Endodermal cell (in vitro differentiated cells): ENCODE results near the gene GUCA1A. TPM values are rescaled to one million over a fixed set of nuclear protein-coding genes. Genes with fewer than 3 reads are reported as not detected.

Experiments used
- DNase-seq: peaks from one replicate; pipeline ENCODE4 v3.0.0-alpha.2; 2017
- H3K27ac ChIP-seq: 2 replicates; pipeline ENCODE4 v1.5.1; 2013; ENCODE audit warnings: mild to moderate bottlenecking, low read depth, low read length, moderate library complexity
- H3K27me3 ChIP-seq: 2 replicates; pipeline ENCODE4 v1.6.1; 2013; ENCODE audit warnings: mild to moderate bottlenecking, low read length, moderate library complexity; ENCODE audit not compliant: insufficient read depth, control insufficient read depth, poor library complexity, severe bottlenecking
- H3K36me3 ChIP-seq: 2 replicates; pipeline ENCODE4 v1.7.0; 2013; ENCODE audit warnings: mild to moderate bottlenecking, low read length, moderate library complexity; ENCODE audit not compliant: control insufficient read depth, insufficient read depth
- H3K4me1 ChIP-seq: one replicate; pipeline ENCODE4 v1.7.0; 2013; ENCODE audit warnings: low read length; ENCODE audit not compliant: control insufficient read depth, insufficient read depth
- H3K4me3 ChIP-seq: 2 replicates; pipeline ENCODE4 v1.5.1; 2013; ENCODE audit warnings: mild to moderate bottlenecking, low read length, moderate library complexity
- H3K9ac ChIP-seq: 2 replicates; pipeline ENCODE4 v1.6.1; 2013; ENCODE audit warnings: mild to moderate bottlenecking, low read length, moderate library complexity; ENCODE audit not compliant: poor library complexity, severe bottlenecking; ENCODE audit errors: extremely low read depth
- H3K9me3 ChIP-seq: 2 replicates; pipeline ENCODE4 v1.6.1; 2013; ENCODE audit warnings: mild to moderate bottlenecking, low read length, moderate library complexity; ENCODE audit not compliant: control insufficient read depth
- H3K27ac Mint-ChIP-seq: 2 replicates; pipeline ENCODE4 v1.8.0; 2020; ENCODE audit warnings: mixed read lengths
- H3K27me3 Mint-ChIP-seq: 2 replicates; pipeline ENCODE4 v1.8.0; 2021; ENCODE audit warnings: mild to moderate bottlenecking, mixed read lengths; ENCODE audit not compliant: insufficient read depth
- H3K36me3 Mint-ChIP-seq: 2 replicates; pipeline ENCODE4 v1.8.0; 2020; ENCODE audit warnings: low read depth, mixed read lengths
- H3K4me1 Mint-ChIP-seq: 2 replicates; pipeline ENCODE4 v1.8.0; 2020; ENCODE audit warnings: mixed read lengths
- H3K4me3 Mint-ChIP-seq: 2 replicates; pipeline ENCODE4 v1.8.0; 2020; ENCODE audit warnings: mild to moderate bottlenecking, moderate library complexity, mixed read lengths
- H3K9me3 Mint-ChIP-seq: 2 replicates; pipeline ENCODE4 v1.8.0; 2020; ENCODE audit warnings: mild to moderate bottlenecking, mixed read lengths
- WGBS, 2 experiments: methylation state at CpG; one replicate each; pipeline versions ENCODE4 v1.1.5 to v1.1.7; 2013; ENCODE audit warnings: missing lambda C conversion rate in 2 of 2, mixed read lengths in 1 of 2; ENCODE audit not compliant: insufficient coverage in 1 of 2, insufficient read length in 1 of 2; 5-methylcytosine and 5-hydroxymethylcytosine counted together
- total RNA-seq, 2 donors: library from RNA; stranded (reverse); fragmentation: NEBNext Ultra II Directional in 1 of 2; extraction: Animal tissue kit (Norgen Biotek cat#: 25700) in 1 of 2; gene quantifications; 2 replicates in 1 of 2; 3 replicates in 1 of 2; pipeline ENCODE4 v1.2.1, GENCODE V29; 2021
- TF ChIP-seq, protein P1 (sequence below): fragments of 200-600 bp; sonication (generic); conservative IDR thresholded peaks from 2 replicates; pipeline ENCODE4 v1.5.0; 2021; ENCODE audit warnings: antibody characterized with exemption, mild to moderate bottlenecking

The GUCA1A gene
- total RNA-seq, 2 donors from 2014 or later, result 3.9 to 4.4 TPM

DNA sequence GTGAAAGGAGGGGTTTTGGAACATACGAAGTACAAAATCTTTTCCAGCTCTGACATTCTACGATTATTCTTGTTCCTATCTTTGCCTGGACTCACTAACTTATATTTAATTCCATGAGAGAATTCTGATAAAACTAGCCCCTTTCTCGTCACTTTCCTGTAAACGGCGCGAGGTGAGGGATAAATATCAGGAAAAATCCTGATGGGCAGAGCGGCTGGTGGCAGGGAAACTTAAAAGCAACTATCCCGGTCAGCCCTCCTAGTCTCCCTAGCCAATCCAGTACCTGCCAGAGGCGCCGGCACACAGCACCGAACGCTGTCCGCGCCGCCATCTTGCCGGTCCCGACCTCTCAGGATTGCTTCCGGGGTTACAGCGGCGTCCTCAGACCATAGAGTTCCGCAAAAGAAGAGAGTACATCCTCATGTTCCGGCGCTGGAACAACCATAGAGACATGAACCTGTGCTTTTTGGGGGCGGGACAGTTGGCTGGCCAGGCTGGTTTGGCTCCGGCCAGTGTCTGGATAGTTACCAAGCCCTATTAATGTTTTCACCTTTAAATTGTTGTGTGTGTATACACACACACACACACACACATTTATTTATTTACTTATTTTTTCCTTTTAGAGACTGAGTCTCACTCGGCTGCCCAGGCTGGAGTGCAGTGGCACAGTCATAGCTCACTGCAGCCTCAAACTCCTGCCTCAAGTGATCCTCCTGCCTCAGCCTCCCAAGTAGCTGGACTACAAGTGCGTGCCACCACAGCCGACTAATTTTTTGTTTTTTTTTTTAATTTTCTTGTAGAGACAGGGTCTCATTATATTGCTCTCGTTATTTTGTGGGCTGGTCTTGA lies 44.6 kb downstream of the GUCA1A start, which contains the start of gene MRPS10:
MRPS10 (minus strand) TSS at position 343 of the 849 bp plus-strand sequence; CDS start at position 331, 12 bp downstream.
- H3K36me3 Mint-ChIP-seq, result peaks cover 8% of the 10 kb centered on the region

DNA sequence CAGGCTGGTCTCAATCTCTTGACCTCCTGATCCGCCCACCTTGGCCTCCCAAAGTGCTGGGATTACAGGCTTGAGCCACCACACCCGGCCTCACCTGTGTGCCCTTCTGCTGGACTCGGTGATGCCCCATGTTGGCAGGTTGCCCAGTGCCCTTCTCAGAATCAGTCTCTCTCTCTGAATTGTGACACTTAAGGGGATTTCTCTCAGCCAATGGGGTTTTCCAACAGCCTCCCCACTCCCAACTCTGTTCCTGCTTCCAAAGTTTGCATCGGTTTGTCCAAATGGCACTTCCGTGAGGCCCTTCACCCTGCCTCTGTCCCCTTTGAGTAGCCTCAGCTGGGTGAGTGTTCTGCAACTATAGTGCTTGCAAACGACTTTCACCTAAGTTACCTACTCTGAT lies 47.6 kb downstream of the GUCA1A start:
- no peak overlapping the region for H3K27ac ChIP-seq
- no peak overlapping the region for H3K4me3 Mint-ChIP-seq

More for the DNA sequence above, 44.6 kb downstream of the GUCA1A start, which contains the start of gene MRPS10:
- Mint-ChIP-seq H3K27me3 (no peaks in the 10 kb centered on the region), H3K4me3 (peak within 1 kb of the TSS; percentile 93), H3K9me3 (no peaks in the 10 kb centered on the region), H3K27ac (peak within 1 kb of the TSS; percentile 96), H3K4me1 (peaks cover 6% of the 10 kb centered on the region)
- TF ChIP-seq, protein P1, sequence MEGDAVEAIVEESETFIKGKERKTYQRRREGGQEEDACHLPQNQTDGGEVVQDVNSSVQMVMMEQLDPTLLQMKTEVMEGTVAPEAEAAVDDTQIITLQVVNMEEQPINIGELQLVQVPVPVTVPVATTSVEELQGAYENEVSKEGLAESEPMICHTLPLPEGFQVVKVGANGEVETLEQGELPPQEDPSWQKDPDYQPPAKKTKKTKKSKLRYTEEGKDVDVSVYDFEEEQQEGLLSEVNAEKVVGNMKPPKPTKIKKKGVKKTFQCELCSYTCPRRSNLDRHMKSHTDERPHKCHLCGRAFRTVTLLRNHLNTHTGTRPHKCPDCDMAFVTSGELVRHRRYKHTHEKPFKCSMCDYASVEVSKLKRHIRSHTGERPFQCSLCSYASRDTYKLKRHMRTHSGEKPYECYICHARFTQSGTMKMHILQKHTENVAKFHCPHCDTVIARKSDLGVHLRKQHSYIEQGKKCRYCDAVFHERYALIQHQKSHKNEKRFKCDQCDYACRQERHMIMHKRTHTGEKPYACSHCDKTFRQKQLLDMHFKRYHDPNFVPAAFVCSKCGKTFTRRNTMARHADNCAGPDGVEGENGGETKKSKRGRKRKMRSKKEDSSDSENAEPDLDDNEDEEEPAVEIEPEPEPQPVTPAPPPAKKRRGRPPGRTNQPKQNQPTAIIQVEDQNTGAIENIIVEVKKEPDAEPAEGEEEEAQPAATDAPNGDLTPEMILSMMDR, result no peak
- H3K4me1 ChIP-seq, result no peaks in the 10 kb centered on the region
- H3K9ac ChIP-seq, result peak within 1 kb of the TSS; percentile 89
- WGBS, 2 experiments, result 16 to 17% methylated on average over 12 to 29 of the region's 29 CpGs
- H3K9me3 ChIP-seq, result no peaks in the 10 kb centered on the region
- DNase-seq, result peak; percentile 97
- no peaks in the 10 kb centered on the region for H3K27me3 ChIP-seq
- H3K36me3 ChIP-seq, result peaks cover 15% of the 10 kb centered on the region
- peak within 1 kb of the TSS; percentile 40 for H3K27ac ChIP-seq
- H3K4me3 ChIP-seq, result peak within 1 kb of the TSS; percentile 99

DNA sequence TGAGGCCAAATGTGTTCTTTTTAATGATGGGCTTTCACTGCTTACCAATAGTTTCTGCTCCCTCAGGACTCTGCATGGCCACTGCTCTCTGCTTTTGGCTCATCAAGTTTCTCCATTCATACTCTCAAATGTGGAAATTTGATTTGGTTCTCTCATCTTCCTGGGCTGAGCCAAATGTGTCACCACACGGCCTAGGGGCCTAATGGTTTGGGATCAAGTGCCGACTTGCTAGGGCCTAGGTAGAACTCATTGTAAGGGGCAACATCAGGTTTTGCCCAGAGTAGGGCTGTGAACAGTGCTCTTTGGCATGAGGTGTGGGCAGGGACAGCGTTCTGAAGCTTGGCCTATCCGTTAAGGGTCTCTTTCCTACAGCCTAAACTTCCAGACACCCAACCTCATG lies 48.4 kb downstream of the GUCA1A start:
- H3K36me3 ChIP-seq, result no peaks in the 10 kb centered on the region
- peaks cover under 1% of the 10 kb centered on the region for H3K4me1 ChIP-seq
- Mint-ChIP-seq H3K9me3 (no peaks in the 10 kb centered on the region), H3K27me3 (no peaks in the 10 kb centered on the region), H3K27ac (no peak overlapping the region), H3K4me3 (no peak overlapping the region), H3K36me3 (no peaks in the 10 kb centered on the region), H3K4me1 (peaks cover 7% of the 10 kb centered on the region)
- WGBS, 2 experiments, result 79 to 100% methylated on average over 2 to 4 of the region's 4 CpGs
- no peak overlapping the region for H3K27ac ChIP-seq
- H3K27me3 ChIP-seq, result no peaks in the 10 kb centered on the region
- no peaks in the 10 kb centered on the region for H3K9me3 ChIP-seq
- H3K9ac ChIP-seq, result no peak overlapping the region
- no peak overlapping the region for H3K4me3 ChIP-seq
- TF ChIP-seq, protein P1, result no peak
- no peak for DNase-seq

More for the DNA sequence above, 47.6 kb downstream of the GUCA1A start:
- Mint-ChIP-seq H3K9me3 (no peaks in the 10 kb centered on the region), H3K27ac (no peak overlapping the region), H3K27me3 (no peaks in the 10 kb centered on the region), H3K36me3 (no peaks in the 10 kb centered on the region), H3K4me1 (peaks cover 4% of the 10 kb centered on the region)
- WGBS, 2 experiments, result 83 to 87% methylated on average over 4 to 6 of the region's 6 CpGs
- H3K4me1 ChIP-seq, result no peaks in the 10 kb centered on the region
- DNase-seq, result no peak
- TF ChIP-seq, protein P1, result no peak
- no peak overlapping the region for H3K4me3 ChIP-seq
- no peaks in the 10 kb centered on the region for H3K27me3 ChIP-seq
- H3K36me3 ChIP-seq, result no peaks in the 10 kb centered on the region
- no peaks in the 10 kb centered on the region for H3K9me3 ChIP-seq
- no peak overlapping the region for H3K9ac ChIP-seq
